ENCODE results near the gene SFXN4. TPM values are rescaled to one million over a fixed set of nuclear protein-coding genes. Genes with fewer than 3 reads are reported as not detected.

Gene SFXN4
- total RNA-seq, 4 donors from 2014 or later, result 13.8 to 120 (median 24.4) TPM

DNA sequence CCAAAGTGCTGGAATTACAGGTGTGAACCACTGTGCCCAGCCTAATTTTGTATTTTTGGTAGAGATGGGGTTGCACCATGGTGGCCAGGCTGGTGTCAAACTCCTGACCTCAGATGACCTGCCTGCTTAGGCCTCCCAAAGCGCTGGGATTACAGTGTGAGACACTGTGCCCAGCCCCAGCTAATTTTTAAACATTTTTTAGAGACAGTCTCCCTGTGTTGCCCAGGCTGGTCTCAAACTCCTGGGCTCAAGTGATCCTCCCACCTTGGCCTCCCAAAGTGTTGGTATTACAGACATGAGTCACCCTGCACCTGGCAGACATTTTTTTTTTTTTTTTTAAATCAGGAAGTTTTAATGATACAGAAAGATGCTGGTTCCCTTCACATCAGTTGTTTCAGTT lies 46.1 kb downstream of the SFXN4 start:
- H3K9me3 ChIP-seq, result no peaks in the 10 kb centered on the region
- intact Hi-C loops (cut with DNase I), result no loop called here
- H3K4me3 ChIP-seq, result no peak overlapping the region
- 100% methylated on average over 1 of the region's 1 CpG for WGBS, 2 donors
- H3K36me3 ChIP-seq, result peaks cover 4 to 97% (median 36%) of the 10 kb centered on the region in 3 donors
- TF ChIP-seq, protein P1, sequence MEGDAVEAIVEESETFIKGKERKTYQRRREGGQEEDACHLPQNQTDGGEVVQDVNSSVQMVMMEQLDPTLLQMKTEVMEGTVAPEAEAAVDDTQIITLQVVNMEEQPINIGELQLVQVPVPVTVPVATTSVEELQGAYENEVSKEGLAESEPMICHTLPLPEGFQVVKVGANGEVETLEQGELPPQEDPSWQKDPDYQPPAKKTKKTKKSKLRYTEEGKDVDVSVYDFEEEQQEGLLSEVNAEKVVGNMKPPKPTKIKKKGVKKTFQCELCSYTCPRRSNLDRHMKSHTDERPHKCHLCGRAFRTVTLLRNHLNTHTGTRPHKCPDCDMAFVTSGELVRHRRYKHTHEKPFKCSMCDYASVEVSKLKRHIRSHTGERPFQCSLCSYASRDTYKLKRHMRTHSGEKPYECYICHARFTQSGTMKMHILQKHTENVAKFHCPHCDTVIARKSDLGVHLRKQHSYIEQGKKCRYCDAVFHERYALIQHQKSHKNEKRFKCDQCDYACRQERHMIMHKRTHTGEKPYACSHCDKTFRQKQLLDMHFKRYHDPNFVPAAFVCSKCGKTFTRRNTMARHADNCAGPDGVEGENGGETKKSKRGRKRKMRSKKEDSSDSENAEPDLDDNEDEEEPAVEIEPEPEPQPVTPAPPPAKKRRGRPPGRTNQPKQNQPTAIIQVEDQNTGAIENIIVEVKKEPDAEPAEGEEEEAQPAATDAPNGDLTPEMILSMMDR (IDR thresholded peaks at IDR 0.05), result no peak
- no peak for TF ChIP-seq POLR2A (IDR thresholded peaks at IDR 0.05)
- H3K4me1 ChIP-seq, result no peaks in the 10 kb centered on the region
- H3K27me3 ChIP-seq, result no peaks in the 10 kb centered on the region
- no peak for DNase-seq
- H3K27ac ChIP-seq, result no peak overlapping the region

DNA sequence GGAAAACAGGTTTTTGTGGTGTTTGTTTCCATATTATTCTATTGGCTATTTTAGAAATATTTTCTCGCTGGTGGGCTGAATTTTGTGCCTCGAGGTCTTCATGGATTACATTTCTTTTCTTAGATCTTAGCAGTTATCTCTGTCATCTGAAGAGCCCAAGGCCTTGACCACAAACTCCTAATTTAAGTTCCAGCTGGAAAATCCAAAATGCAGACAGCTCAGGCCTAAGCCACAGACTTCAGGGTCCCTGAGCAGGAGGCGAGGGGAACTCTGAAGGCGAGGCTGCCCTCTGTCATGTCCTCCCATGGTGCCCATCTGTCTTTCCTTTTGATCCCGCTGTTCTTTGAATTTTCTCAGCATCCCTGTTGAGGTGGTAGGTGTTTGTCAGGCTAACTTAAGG lies 47.3 kb downstream of the SFXN4 start:
- 94 to 95% methylated on average over 2 to 5 of the region's 5 CpGs for WGBS, 2 donors
- Histone ChIP-seq H3K9me3 (no peaks in the 10 kb centered on the region), H3K4me1 (no peaks in the 10 kb centered on the region), H3K27ac (no peak overlapping the region), H3K4me3 (no peak overlapping the region), H3K27me3 (no peaks in the 10 kb centered on the region), H3K36me3 (peaks cover 4 to 97% (median 43%) of the 10 kb centered on the region in 3 donors)
- no peak for DNase-seq
- intact Hi-C loops (cut with DNase I), result no loop called here
- TF ChIP-seq POLR2A (IDR thresholded peaks at IDR 0.05), result no peak

DNA sequence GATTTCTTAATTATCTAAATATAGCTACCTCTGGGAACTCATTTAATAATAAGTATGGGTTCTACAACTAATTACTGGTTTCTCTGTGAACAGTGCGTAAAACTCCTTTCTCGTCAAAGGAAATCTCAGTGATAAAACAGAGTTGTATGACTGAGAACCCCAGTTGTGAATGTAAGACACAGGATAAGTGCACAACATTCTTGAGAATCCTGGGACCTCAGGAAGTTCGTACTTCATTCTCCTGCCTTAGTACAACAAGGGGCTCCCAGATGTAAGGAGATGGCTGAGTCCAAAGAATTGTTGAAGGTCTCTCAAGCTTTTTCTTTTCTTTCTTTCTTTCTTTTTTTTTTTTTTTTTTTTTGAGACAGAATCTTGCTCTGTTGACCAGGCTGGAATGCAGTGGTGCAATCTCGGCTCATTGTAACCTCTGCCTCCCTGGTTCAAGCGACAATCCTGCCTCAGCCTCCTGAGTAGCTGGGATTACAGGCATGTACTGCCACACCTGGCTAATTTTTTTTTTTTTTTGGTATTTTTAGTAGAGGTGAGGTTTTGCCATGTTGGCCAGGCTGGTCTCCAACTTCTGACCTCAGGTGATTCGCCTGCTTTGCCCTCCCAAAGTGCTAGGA lies 49.1 kb downstream of the SFXN4 start:
- no peak for TF ChIP-seq POLR2A (IDR thresholded peaks at IDR 0.05)
- TF ChIP-seq, protein P1 (IDR thresholded peaks at IDR 0.05), result no peak
- Histone ChIP-seq H3K9me3 (no peaks in the 10 kb centered on the region), H3K4me3 (no peak overlapping the region), H3K36me3 (peaks cover 0 to 97% (median 33%) of the 10 kb centered on the region in 3 donors), H3K27ac (no peak overlapping the region), H3K4me1 (no peaks in the 10 kb centered on the region), H3K27me3 (no peaks in the 10 kb centered on the region)
- DNase-seq, result no peak
- intact Hi-C loops (cut with DNase I), result no loop called here
- 91 to 93% methylated on average over 6 of the region's 6 CpGs for WGBS, 2 donors

DNA sequence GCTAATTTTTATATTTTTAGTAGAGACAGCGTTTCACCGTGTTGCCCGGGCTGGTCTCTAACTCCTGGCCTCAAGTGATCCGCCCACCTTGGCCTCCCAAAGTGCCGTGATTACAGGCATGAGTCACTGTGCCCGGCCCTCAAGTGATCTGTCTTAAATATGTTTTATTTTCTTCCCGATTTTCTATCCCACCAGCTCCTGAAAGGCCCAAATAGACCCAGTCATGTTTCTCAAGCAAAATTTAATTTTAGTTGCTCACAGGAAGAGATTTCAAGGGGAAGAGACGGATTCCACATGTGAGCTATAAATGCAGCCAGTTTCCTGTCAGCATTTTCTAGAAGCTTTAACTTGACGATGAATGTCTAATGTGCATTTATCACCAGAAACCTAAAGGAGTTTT lies 49.6 kb downstream of the SFXN4 start:
- no peak overlapping the region for H3K4me3 ChIP-seq
- no peaks in the 10 kb centered on the region for H3K9me3 ChIP-seq
- DNase-seq, result no peak
- intact Hi-C loops (cut with DNase I), result no loop called here
- no peaks in the 10 kb centered on the region for H3K4me1 ChIP-seq
- H3K27ac ChIP-seq, result no peak overlapping the region
- H3K27me3 ChIP-seq, result no peaks in the 10 kb centered on the region
- 74 to 88% methylated on average over 9 of the region's 9 CpGs for WGBS, 2 donors
- H3K36me3 ChIP-seq, result peaks cover under 1 to 97% (median 29%) of the 10 kb centered on the region in 3 donors
- TF ChIP-seq, protein P1 (IDR thresholded peaks at IDR 0.05), result no peak
- no peak for TF ChIP-seq POLR2A (IDR thresholded peaks at IDR 0.05)

DNA sequence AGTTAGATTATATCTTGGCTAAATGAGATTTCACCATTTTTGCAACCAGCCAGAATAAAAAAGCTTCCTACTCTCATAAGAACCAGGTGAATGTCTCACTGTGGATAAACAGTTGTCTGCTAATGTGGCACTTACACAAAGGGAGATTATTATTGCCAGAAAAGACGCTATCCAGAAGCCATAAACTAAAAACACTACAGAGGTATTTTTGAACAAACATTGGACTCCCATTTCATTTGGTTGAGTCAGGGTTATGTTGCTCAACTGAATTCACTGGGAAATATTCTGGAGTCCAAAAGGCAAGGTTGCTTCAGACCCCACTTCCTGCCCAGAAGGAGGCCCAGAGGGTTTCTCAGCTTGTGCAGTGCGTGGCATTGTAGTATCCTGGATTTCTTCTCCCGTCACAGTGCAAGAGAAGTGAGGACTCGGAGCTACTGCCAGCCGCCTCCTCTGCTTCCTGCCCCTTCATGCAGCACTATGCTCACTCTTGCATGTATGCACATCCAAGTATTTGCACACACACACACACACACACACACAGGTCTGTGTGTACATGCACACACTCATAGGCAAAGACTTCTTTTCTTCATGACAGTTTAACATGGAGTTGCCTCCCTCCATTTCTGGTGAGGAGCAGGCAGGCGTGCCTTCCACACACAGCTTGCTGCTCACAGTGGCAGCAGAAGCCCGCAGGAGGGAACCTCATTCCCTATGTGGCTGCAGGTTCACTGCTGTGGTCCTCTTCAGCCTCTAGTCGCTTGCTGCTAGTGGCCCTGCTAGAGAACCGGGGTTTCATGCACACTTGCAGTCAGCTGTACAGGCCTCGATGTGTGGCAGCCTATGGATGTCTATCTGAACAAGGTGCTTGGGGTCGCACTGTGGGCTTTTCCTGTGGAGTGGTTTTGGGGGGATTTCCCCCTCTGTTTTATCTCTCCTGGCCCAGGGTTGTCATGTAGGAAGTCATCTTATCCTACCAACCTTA lies 51.5 kb downstream of the SFXN4 start:
- Histone ChIP-seq H3K9me3 (no peaks in the 10 kb centered on the region), H3K4me1 (no peaks in the 10 kb centered on the region), H3K27me3 (no peaks in the 10 kb centered on the region), H3K36me3 (peaks cover 4 to 97% (median 25%) of the 10 kb centered on the region in 3 donors), H3K27ac (no peak overlapping the region), H3K4me3 (no peak overlapping the region)
- TF ChIP-seq POLR2A (IDR thresholded peaks at IDR 0.05), result no peak
- TF ChIP-seq, protein P1 (IDR thresholded peaks at IDR 0.05), result no peak
- DNase-seq, result no peak
- intact Hi-C loops (cut with DNase I), result no loop called here
- WGBS, 2 donors, result 76 to 81% methylated on average over 7 to 11 of the region's 11 CpGs

Data from esophagus squamous epithelium (tissue), 5 donors.